Erythroblast (primary cell): Measurements from ENCODE around the gene ACAA2.
"Not testable (repeated sequence)": the region's sequence is repeated elsewhere in the genome, so short reads cannot be mapped to it uniquely, and the experiment has no call there.

Experiments
- GATA1 ChIP-seq: IDR thresholded peaks from 2 replicates; pipeline ENCODE4 v1.6.1; 2011; ENCODE audit warnings: low read depth, mild to moderate bottlenecking, control low read depth, low read length, moderate library complexity
- POLR2A ChIP-seq: IDR thresholded peaks from 2 replicates; pipeline ENCODE4 v1.6.1; 2011; ENCODE audit warnings: mild to moderate bottlenecking, low read length

- TF ChIP-seq POLR2A, GATA1: not testable (repeated sequence)
Observed at GRCh38 chr18:49800491-49800890, 12.8 kb downstream of the ACAA2 start.
